Progenitor cell of endocrine pancreas (in vitro differentiated cells): ENCODE data around the gene UBE2R2. TPM values are rescaled to one million over a fixed set of nuclear protein-coding genes. Genes with fewer than 3 reads are reported as not detected.

Experiments
- DNase-seq: peaks from one replicate; pipeline ENCODE4 v3.0.0; 2021; ENCODE audit warnings: low spot score; ENCODE audit not compliant: unreplicated experiment
- H3K27ac Mint-ChIP-seq: 2 replicates; pipeline ENCODE4 v1.8.0; 2021; ENCODE audit warnings: mild to moderate bottlenecking, moderate library complexity, mixed read lengths
- H3K27me3 Mint-ChIP-seq: 2 replicates; pipeline ENCODE4 v1.8.0; 2021; ENCODE audit warnings: mixed read lengths
- H3K36me3 Mint-ChIP-seq: 2 replicates; pipeline ENCODE4 v1.8.0; 2022; ENCODE audit warnings: mixed read lengths; ENCODE audit not compliant: insufficient read depth
- H3K4me1 Mint-ChIP-seq: 2 replicates; pipeline ENCODE4 v1.8.0; 2021; ENCODE audit warnings: low read depth, mixed read lengths
- H3K4me3 Mint-ChIP-seq: 2 replicates; pipeline ENCODE4 v1.8.0; 2021; ENCODE audit warnings: low read depth, mild to moderate bottlenecking, moderate library complexity, mixed read lengths
- H3K9me3 Mint-ChIP-seq: 2 replicates; pipeline ENCODE4 v1.8.0; 2021; ENCODE audit warnings: low read depth, mixed read lengths
- total RNA-seq: library from RNA; stranded (reverse); gene quantifications from 2 replicates; pipeline ENCODE4 v1.2.1, GENCODE V29; 2021
- TF ChIP-seq, protein P1 (sequence below): fragments of 200-600 bp; sonication (generic); IDR thresholded peaks from one replicate; pipeline ENCODE4 v1.5.0; 2021; ENCODE audit warnings: antibody characterized with exemption, mild to moderate bottlenecking; ENCODE audit not compliant: unreplicated experiment

UBE2R2 gene
- total RNA-seq, 1 donor from 2014 or later, result 72.8 TPM

DNA sequence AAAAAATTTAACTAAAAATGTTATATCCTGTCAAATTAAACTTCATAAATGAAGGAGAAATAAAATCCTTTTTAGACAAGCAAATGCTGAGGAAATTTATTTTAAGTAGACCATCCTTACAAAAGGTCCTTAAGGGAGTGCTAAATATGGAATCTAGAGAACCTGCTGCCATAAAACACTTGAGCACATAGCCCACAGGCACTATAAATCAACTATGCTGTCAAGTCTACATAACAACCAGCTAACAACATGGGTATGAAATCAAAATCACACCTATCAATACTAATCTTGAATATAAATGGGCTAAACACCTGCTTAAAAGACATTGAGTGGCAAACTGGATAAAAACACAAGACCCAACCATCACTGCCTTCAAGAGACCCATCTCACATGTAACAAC is 36.7 kb upstream of the UBE2R2 start:
- TF ChIP-seq, protein P1, sequence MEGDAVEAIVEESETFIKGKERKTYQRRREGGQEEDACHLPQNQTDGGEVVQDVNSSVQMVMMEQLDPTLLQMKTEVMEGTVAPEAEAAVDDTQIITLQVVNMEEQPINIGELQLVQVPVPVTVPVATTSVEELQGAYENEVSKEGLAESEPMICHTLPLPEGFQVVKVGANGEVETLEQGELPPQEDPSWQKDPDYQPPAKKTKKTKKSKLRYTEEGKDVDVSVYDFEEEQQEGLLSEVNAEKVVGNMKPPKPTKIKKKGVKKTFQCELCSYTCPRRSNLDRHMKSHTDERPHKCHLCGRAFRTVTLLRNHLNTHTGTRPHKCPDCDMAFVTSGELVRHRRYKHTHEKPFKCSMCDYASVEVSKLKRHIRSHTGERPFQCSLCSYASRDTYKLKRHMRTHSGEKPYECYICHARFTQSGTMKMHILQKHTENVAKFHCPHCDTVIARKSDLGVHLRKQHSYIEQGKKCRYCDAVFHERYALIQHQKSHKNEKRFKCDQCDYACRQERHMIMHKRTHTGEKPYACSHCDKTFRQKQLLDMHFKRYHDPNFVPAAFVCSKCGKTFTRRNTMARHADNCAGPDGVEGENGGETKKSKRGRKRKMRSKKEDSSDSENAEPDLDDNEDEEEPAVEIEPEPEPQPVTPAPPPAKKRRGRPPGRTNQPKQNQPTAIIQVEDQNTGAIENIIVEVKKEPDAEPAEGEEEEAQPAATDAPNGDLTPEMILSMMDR, result no peak
- peaks cover 3% of the 10 kb centered on the region for H3K9me3 Mint-ChIP-seq
- H3K27me3 Mint-ChIP-seq, result no peaks in the 10 kb centered on the region
- no peak overlapping the region for H3K27ac Mint-ChIP-seq
- no peak overlapping the region for H3K4me3 Mint-ChIP-seq
- DNase-seq, result no peak
- H3K4me1 Mint-ChIP-seq, result no peaks in the 10 kb centered on the region
- H3K36me3 Mint-ChIP-seq, result no peaks in the 10 kb centered on the region

DNA sequence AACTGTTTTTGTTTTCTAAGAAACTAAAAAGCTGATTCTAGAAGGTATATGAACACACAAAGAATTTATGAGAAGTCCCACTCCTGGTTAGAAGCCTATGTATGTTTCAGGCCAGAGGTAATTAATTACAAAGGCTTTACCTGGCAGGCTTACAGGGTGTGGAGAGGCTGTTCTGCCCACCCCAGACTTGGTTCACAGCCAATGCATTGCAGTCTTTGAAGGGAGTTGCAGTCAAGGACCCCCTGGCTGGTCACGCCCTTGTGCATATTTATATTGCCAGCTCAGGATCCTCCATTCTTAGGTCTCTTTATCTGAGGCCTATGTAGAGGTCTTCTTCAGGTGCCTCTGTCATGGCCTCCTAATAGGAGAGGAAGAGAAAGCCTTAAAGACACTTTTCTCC is 35.2 kb upstream of the UBE2R2 start:
- Mint-ChIP-seq H3K4me3 (no peak overlapping the region), H3K27ac (no peak overlapping the region), H3K36me3 (no peaks in the 10 kb centered on the region), H3K27me3 (no peaks in the 10 kb centered on the region), H3K9me3 (peaks cover 3% of the 10 kb centered on the region), H3K4me1 (no peaks in the 10 kb centered on the region)
- DNase-seq, result no peak
- TF ChIP-seq, protein P1, result no peak

DNA sequence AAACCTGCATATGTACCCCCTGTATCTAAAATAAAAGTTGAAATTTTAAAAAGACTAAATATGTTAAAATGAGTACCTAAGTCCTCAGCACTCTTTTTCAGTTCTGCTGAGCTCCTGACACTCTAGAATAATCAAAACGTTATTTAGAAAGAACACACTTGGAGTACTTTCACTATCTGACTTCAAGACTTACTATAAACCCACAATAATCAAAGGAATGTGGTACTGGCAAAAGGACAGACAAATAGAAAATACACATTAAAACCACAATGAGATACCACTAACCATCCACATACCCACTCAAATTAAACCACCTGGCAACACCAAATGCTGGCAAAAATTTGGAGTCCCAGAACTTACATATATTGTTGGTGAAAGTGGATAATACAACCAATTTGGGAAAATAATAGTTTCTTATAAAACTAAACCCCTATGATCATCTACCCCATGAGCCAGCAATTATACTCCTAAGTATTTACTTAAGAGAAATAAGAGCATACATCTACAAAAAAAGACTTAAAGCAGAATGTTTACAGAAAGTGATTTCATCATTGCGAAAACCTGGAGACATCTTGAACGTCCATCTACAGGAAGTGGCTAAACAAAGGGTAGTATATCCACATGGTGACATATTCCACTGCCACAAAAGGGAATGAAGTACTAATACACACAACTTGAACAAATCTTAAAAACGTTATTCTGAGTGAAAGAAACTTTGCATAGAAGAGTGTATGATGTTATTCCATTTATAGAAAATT is 34.4 kb upstream of the UBE2R2 start:
- no peak overlapping the region for H3K27ac Mint-ChIP-seq

DNA sequence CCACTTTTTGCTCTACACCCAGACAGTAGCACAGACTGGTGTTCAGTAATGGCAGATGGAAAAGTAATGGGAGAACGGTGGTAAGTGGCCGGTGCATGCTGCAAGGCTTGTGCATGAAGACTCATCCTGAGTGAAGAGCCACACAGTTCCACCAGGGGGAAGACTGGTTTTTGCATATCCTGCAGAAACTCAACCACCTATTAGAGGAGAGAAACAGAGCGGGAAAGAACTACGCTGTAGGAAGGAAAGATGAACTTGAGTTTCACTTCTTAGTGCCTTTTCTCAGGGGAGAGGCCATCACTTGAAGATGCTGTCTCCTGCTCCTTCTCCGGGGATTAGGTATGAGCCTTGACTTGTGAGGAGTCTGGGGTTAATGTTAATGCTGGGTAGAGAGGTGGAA is 31.0 kb upstream of the UBE2R2 start:
- no peak overlapping the region for H3K4me3 Mint-ChIP-seq
- H3K27me3 Mint-ChIP-seq, result no peaks in the 10 kb centered on the region
- peaks cover 3% of the 10 kb centered on the region for H3K9me3 Mint-ChIP-seq
- no peak for DNase-seq
- no peaks in the 10 kb centered on the region for H3K4me1 Mint-ChIP-seq
- TF ChIP-seq, protein P1, result peak; percentile 29
- no peak overlapping the region for H3K27ac Mint-ChIP-seq
- no peaks in the 10 kb centered on the region for H3K36me3 Mint-ChIP-seq

More for the DNA sequence above, 34.4 kb upstream of the UBE2R2 start:
- H3K9me3 Mint-ChIP-seq, result peaks cover 3% of the 10 kb centered on the region
- TF ChIP-seq, protein P1, result no peak
- no peaks in the 10 kb centered on the region for H3K27me3 Mint-ChIP-seq
- DNase-seq, result no peak
- no peaks in the 10 kb centered on the region for H3K36me3 Mint-ChIP-seq
- H3K4me1 Mint-ChIP-seq, result no peaks in the 10 kb centered on the region
- H3K4me3 Mint-ChIP-seq, result no peak overlapping the region

DNA sequence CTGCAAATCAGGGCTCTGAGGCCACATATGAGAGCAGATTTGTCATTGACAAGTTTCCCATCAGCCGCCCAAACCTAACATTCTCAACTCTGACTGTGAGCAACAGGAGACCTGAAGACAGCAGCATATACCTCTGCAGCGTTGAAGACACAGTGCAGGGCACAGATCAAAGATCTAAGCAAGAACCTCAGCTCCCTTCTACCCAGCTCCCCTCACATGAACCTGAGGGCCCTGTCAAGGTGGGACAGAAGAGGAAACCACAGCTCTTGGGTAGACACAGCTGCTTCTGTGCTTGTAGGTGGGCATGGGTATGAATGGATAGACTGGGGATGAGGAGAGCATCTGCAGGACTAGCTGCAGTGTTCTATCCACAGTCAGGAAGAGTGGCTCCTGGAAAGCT is 30.3 kb upstream of the UBE2R2 start:
- no peaks in the 10 kb centered on the region for H3K4me1 Mint-ChIP-seq
- H3K27ac Mint-ChIP-seq, result no peak overlapping the region
- peaks cover 3% of the 10 kb centered on the region for H3K9me3 Mint-ChIP-seq
- no peaks in the 10 kb centered on the region for H3K36me3 Mint-ChIP-seq
- TF ChIP-seq, protein P1, result no peak
- DNase-seq, result no peak
- H3K4me3 Mint-ChIP-seq, result no peak overlapping the region
- no peaks in the 10 kb centered on the region for H3K27me3 Mint-ChIP-seq
